ENCODE measurements around the gene TMEM63B.

The TMEM63B gene

DNA sequence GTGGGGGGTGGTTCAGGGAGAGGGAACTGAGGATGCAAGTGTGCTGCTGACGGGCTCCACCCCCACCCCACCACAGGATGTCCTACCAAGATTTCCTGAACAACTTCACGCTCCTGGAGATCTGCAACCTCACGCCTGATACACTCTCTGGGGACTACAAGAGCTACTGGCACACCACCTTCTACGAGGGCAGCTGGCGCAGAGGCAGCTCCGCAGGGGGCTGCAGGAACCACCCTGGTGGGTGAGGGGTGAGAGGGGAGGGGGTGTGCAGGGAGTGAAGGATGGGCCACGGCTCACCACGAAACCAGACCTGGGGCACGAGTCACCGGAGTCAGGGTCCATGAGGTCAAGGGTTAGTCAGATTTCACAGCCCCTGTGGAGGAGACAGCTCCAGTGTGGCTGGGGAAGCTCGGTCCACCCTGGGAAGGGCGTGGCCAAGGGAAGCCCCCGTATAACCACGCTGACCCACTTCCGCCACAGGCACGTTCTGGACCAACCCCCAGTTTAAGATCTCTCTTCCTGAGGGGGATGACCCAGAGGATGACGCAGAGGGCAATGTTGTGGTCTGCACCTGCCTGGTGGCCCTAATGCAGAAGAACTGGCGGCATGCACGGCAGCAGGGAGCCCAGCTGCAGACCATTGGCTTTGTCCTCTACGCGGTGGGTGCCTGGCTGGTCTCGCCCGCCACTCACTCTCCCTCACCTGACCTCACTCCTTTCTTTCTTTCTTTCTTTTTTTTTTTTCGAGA is 49.6 kb downstream of the TMEM63B start:
- TF ChIP-seq, protein P1, sequence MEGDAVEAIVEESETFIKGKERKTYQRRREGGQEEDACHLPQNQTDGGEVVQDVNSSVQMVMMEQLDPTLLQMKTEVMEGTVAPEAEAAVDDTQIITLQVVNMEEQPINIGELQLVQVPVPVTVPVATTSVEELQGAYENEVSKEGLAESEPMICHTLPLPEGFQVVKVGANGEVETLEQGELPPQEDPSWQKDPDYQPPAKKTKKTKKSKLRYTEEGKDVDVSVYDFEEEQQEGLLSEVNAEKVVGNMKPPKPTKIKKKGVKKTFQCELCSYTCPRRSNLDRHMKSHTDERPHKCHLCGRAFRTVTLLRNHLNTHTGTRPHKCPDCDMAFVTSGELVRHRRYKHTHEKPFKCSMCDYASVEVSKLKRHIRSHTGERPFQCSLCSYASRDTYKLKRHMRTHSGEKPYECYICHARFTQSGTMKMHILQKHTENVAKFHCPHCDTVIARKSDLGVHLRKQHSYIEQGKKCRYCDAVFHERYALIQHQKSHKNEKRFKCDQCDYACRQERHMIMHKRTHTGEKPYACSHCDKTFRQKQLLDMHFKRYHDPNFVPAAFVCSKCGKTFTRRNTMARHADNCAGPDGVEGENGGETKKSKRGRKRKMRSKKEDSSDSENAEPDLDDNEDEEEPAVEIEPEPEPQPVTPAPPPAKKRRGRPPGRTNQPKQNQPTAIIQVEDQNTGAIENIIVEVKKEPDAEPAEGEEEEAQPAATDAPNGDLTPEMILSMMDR (IDR thresholded peaks at IDR 0.05; ENCODE audit: low read depth, low read length) = no peak
- DNase-seq = no peak
- H3K36me3 ChIP-seq = no peaks in the 10 kb centered on the region
- no peaks in the 10 kb centered on the region for H3K9me3 ChIP-seq (ENCODE audit: severe bottlenecking)
- H3K27me3 ChIP-seq (ENCODE audit: insufficient read depth, low read depth, severe bottlenecking) = no peaks in the 10 kb centered on the region
- H3K4me3 ChIP-seq (ENCODE audit: low read depth, low read length) = no peak overlapping the region
- H3K27ac ChIP-seq = no peak overlapping the region

DNA sequence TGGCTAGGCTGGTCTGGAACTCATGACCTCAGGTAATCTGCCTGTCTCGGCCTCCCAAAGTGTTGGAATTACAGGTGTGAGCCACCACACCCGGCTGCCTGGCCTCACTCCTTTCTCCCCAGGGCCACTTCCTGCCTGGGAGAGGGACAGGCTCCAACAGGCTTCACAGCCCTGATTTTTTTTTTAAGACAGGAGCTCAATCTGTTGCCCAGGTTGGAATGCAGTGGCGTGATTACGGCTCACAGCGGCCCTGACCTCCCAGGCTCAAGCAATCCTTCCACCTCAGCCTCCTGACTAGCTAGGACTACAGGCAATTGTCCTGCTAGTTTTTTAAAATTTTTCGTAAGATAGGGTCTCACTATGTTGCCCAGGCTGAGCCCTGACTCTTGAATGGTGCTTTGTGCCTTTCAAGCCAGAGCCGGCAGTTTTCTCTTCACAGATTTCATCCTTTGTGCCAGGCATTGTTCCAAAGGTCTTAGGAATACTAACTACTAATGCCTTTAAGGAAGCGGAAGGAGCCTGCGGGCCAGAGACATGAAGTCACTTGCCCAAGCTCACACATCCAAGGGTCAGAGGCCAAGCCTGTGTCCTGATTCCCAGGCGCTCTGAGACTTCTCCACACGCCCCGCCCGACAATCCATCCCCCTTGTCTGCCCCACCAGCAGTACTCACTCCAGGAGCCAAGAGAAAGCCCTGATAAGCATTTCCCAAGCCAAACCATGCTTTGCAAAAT is 50.5 kb downstream of the TMEM63B start:
- DNase-seq = no peak
- no peaks in the 10 kb centered on the region for H3K36me3 ChIP-seq
- no peak overlapping the region for H3K4me3 ChIP-seq (ENCODE audit: low read depth, low read length)
- no peaks in the 10 kb centered on the region for H3K27me3 ChIP-seq (ENCODE audit: insufficient read depth, low read depth, severe bottlenecking)
- no peaks in the 10 kb centered on the region for H3K9me3 ChIP-seq (ENCODE audit: severe bottlenecking)
- H3K27ac ChIP-seq = no peak overlapping the region
- TF ChIP-seq, protein P1 (IDR thresholded peaks at IDR 0.05; ENCODE audit: low read depth, low read length) = no peak

DNA sequence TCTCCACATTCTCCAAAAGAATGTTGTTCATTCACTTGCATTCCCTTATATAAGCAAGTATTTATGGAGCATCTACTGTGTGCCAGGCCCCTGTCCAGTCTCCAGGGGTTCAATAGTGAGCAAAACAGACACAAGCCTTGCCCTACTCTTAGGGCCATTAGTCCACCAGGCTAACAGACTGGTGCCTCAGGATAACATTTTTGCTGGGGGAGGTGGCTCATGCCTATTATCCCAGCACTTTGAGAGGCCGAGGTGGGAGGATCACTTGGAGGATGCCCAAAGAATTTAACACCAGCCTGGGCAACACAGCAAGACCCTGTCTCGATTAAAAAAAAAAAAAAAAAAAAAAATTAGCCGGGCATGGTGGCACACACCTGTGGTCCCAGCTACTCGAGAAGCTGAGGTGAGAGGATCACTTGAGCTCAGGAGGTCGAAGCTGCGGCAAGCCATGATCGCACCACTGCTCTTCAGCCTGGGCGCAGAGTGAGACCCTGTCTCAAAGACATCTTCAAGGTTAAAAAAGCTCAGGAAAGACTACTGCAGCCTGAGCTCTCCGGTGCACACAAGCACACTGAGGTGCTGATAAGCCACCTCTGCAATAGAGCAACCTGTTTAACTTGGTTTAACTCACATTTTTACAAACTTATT is 51.2 kb downstream of the TMEM63B start:
- Histone ChIP-seq H3K9me3 (ENCODE audit: severe bottlenecking) (no peaks in the 10 kb centered on the region), H3K27ac (no peak overlapping the region), H3K4me3 (ENCODE audit: low read depth, low read length) (no peak overlapping the region), H3K36me3 (no peaks in the 10 kb centered on the region), H3K27me3 (ENCODE audit: insufficient read depth, low read depth, severe bottlenecking) (no peaks in the 10 kb centered on the region)
- TF ChIP-seq, protein P1 (IDR thresholded peaks at IDR 0.05; ENCODE audit: low read depth, low read length) = no peak
- DNase-seq = no peak

DNA sequence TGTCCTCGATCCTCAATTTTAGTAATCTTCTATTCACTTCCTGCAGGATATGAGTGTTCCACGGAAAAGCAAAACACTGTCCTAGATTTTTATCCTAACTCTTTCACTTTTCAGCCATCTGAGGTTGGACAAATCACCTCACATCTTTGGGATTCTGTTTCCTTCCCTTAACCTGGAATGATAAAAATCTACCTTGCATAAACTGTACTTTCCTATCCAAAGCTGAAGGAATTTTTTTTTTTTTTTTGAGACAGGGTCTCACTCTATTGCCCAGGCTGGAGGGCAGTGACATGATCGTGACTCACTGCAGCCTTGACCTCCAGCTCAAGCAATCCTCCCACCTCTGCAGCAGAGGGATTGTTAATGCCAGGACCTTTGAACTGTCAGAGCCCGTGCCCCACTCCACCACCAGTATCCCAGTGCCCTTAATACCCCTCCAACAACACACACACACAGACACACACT is 51.8 kb downstream of the TMEM63B start:
- Histone ChIP-seq H3K4me3 (ENCODE audit: low read depth, low read length) (no peak overlapping the region), H3K27me3 (ENCODE audit: insufficient read depth, low read depth, severe bottlenecking) (no peaks in the 10 kb centered on the region), H3K27ac (no peak overlapping the region), H3K36me3 (no peaks in the 10 kb centered on the region), H3K9me3 (ENCODE audit: severe bottlenecking) (no peaks in the 10 kb centered on the region)
- DNase-seq = no peak
- TF ChIP-seq, protein P1 (IDR thresholded peaks at IDR 0.05; ENCODE audit: low read depth, low read length) = no peak

DNA sequence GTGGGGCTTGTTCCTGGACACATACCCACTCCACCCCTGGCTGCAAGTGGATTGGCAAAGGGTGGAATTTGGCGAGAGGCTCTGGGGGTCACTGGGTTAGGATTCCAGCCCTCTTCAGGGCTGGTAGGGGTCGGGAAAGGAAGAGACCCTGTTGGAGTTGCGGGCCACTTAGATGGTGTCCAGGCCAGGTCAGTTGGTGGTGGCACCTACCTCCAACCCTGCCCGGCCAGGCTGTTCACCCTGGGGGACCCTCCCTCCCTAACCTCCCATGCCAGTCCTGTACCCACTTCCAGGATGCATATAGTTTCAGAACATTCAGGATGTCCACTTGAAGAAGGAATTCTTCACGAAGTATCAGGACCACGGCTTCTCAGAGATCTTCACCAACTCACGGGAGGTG is 52.3 kb downstream of the TMEM63B start:
- TF ChIP-seq, protein P1 (IDR thresholded peaks at IDR 0.05; ENCODE audit: low read depth, low read length) = no peak
- Histone ChIP-seq H3K27ac (no peak overlapping the region), H3K9me3 (ENCODE audit: severe bottlenecking) (no peaks in the 10 kb centered on the region), H3K36me3 (no peaks in the 10 kb centered on the region), H3K27me3 (ENCODE audit: insufficient read depth, low read depth, severe bottlenecking) (no peaks in the 10 kb centered on the region), H3K4me3 (ENCODE audit: low read depth, low read length) (no peak overlapping the region)
- DNase-seq = no peak
